Measurements from ENCODE around the gene FZD4.

- TF ChIP-seq EP300 (IDR thresholded peaks at IDR 0.05; ENCODE audit: borderline replicate concordance) (no peak), USF1 (IDR thresholded peaks at IDR 0.05) (no peak), TCF12 (IDR thresholded peaks at IDR 0.05; ENCODE audit: low read depth) (no peak), CREB1 (IDR thresholded peaks at IDR 0.05; ENCODE audit: low read depth) (no peak), REST (IDR thresholded peaks at IDR 0.05; ENCODE audit: low read depth) (no peak), EGR1 (IDR thresholded peaks at IDR 0.05) (no peak), MAX (IDR thresholded peaks at IDR 0.05) (no peak), ZBTB7A (IDR thresholded peaks at IDR 0.05; ENCODE audit: low read depth) (no peak), RAD21 (IDR thresholded peaks at IDR 0.05; ENCODE audit: low read depth) (no peak)
Measured at GRCh38 chr11:86933891-86934581, 21.2 kb downstream of the FZD4 start.

Data from Ishikawa (cell line).